ENCODE data around the gene THOC1. TPM values are rescaled to one million over a fixed set of nuclear protein-coding genes. Genes with fewer than 3 reads are reported as not detected.

The THOC1 gene
- total and polyA plus RNA-seq, 8 donors: 14.2 to 122 (median 30.6) TPM

DNA sequence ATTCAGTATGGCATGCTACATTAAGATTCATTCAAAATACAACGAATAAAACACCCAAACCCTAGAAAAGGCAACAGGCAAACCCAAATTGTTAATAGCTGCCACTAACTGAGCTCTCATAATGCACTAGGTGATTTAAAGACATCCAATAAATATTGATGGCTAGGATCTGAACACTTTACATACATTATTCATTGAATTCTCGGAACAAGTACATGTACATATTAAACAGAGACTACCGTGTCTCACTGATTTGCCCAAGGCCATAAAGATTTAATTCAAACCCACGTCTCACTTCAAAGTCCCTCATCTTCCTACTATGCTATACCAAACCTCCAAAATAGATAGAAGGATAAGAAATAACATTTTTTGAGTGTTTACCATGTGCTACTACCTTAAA lies 42.1 kb downstream of the THOC1 start:
- no peaks in the 10 kb centered on the region for H3K27me3 ChIP-seq
- no peaks in the 10 kb centered on the region for H3K9me3 ChIP-seq
- peaks cover 23 to 76% (median 54%) of the 10 kb centered on the region in 4 donors for H3K36me3 ChIP-seq
- H3K27ac ChIP-seq: no peak overlapping the region
- no peak for DNase-seq
- no peaks in the 10 kb centered on the region for H3K4me1 ChIP-seq
- intact Hi-C loops (cut with DNase I; ENCODE audit: low total_unique reads): no loop called here
- WGBS, 5 donors: 84 to 96% (median 95%) methylated on average over 4 of the region's 4 CpGs
- no peak overlapping the region for H3K4me3 ChIP-seq
- no peak for TF ChIP-seq EP300 (IDR thresholded peaks at IDR 0.05)

GRCh38 chr18:220708-221107 lies 47.1 kb downstream of the THOC1 start:
- H3K27me3 ChIP-seq: no peaks in the 10 kb centered on the region
- no peak overlapping the region for H3K27ac ChIP-seq
- intact Hi-C loops (cut with DNase I; ENCODE audit: low total_unique reads): no loop called here
- H3K36me3 ChIP-seq: peaks cover 36 to 85% (median 78%) of the 10 kb centered on the region in 4 donors
- no peaks in the 10 kb centered on the region for H3K9me3 ChIP-seq
- H3K4me3 ChIP-seq: no peak overlapping the region
- no peaks in the 10 kb centered on the region for H3K4me1 ChIP-seq
- no peak for DNase-seq
- no peak for TF ChIP-seq EP300 (IDR thresholded peaks at IDR 0.05)
- TF ChIP-seq, protein P1, sequence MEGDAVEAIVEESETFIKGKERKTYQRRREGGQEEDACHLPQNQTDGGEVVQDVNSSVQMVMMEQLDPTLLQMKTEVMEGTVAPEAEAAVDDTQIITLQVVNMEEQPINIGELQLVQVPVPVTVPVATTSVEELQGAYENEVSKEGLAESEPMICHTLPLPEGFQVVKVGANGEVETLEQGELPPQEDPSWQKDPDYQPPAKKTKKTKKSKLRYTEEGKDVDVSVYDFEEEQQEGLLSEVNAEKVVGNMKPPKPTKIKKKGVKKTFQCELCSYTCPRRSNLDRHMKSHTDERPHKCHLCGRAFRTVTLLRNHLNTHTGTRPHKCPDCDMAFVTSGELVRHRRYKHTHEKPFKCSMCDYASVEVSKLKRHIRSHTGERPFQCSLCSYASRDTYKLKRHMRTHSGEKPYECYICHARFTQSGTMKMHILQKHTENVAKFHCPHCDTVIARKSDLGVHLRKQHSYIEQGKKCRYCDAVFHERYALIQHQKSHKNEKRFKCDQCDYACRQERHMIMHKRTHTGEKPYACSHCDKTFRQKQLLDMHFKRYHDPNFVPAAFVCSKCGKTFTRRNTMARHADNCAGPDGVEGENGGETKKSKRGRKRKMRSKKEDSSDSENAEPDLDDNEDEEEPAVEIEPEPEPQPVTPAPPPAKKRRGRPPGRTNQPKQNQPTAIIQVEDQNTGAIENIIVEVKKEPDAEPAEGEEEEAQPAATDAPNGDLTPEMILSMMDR (IDR thresholded peaks at IDR 0.05): no peak
- no peak for TF ChIP-seq POLR2A (IDR thresholded peaks at IDR 0.05)
- TF ChIP-seq POLR2AphosphoS5 (IDR thresholded peaks at IDR 0.05): no peak

GRCh38 chr18:217532-218336 lies 50.1 kb downstream of the THOC1 start:
- Histone ChIP-seq H3K27me3 (no peaks in the 10 kb centered on the region), H3K4me3 (no peak overlapping the region), H3K36me3 (peaks cover 32 to 84% (median 78%) of the 10 kb centered on the region in 4 donors), H3K27ac (no peak overlapping the region), H3K4me1 (no peaks in the 10 kb centered on the region), H3K9me3 (no peaks in the 10 kb centered on the region)
- intact Hi-C loops (cut with DNase I; ENCODE audit: low total_unique reads): no loop called here
- DNase-seq: no peak
- WGBS, 5 donors: 85 to 90% (median 89%) methylated on average over 5 of the region's 5 CpGs
- TF ChIP-seq, protein P1 (IDR thresholded peaks at IDR 0.05): no peak
- no peak for TF ChIP-seq EP300 (IDR thresholded peaks at IDR 0.05)
- TF ChIP-seq POLR2AphosphoS5 (IDR thresholded peaks at IDR 0.05): no peak
- no peak for TF ChIP-seq POLR2A (IDR thresholded peaks at IDR 0.05)

GRCh38 chr18:215448-216010 lies 52.3 kb downstream of the THOC1 start:
- Histone ChIP-seq H3K27me3 (no peaks in the 10 kb centered on the region), H3K9me3 (no peaks in the 10 kb centered on the region), H3K4me1 (no peaks in the 10 kb centered on the region), H3K4me3 (no peak overlapping the region), H3K36me3 (peaks cover 45 to 92% (median 87%) of the 10 kb centered on the region in 4 donors), H3K27ac (no peak overlapping the region)
- no peak for DNase-seq
- 50 to 72% (median 62%) methylated on average over 5 of the region's 5 CpGs for WGBS, 5 donors
- intact Hi-C loops (cut with DNase I; ENCODE audit: low total_unique reads): no loop called here
- TF ChIP-seq POLR2A (IDR thresholded peaks at IDR 0.05): no peak
- TF ChIP-seq EP300 (IDR thresholded peaks at IDR 0.05): no peak
- TF ChIP-seq, protein P1 (IDR thresholded peaks at IDR 0.05): no peak
- no peak for TF ChIP-seq POLR2AphosphoS5 (IDR thresholded peaks at IDR 0.05)

GRCh38 chr18:213966-214365 lies 53.9 kb downstream of the THOC1 start:
- no peak for TF ChIP-seq POLR2AphosphoS5 (IDR thresholded peaks at IDR 0.05)
- no peak for TF ChIP-seq POLR2A (IDR thresholded peaks at IDR 0.05)
- TF ChIP-seq, protein P1 (IDR thresholded peaks at IDR 0.05): no peak
- no peak for TF ChIP-seq EP300 (IDR thresholded peaks at IDR 0.05)
- no peaks in the 10 kb centered on the region for H3K27me3 ChIP-seq
- WGBS, 5 donors: 73 to 86% (median 74%) methylated on average over 3 of the region's 3 CpGs
- H3K4me1 ChIP-seq: no peaks in the 10 kb centered on the region
- H3K9me3 ChIP-seq: no peaks in the 10 kb centered on the region
- no peak overlapping the region for H3K27ac ChIP-seq
- H3K4me3 ChIP-seq: no peak overlapping the region
- intact Hi-C loops (cut with DNase I; ENCODE audit: low total_unique reads): no loop called here
- H3K36me3 ChIP-seq: peaks cover 45 to 99% (median 98%) of the 10 kb centered on the region in 4 donors
- DNase-seq: no peak
